CD4-positive, alpha-beta T cell (primary cell): ENCODE data around the gene ORM1. TPM values are rescaled to one million over a fixed set of nuclear protein-coding genes. Genes with fewer than 3 reads are reported as not detected.
A peak's percentile ranks its signal among the peaks of the same experiment; 100 is the strongest.
"Not testable (repeated sequence)": the region's sequence is repeated elsewhere in the genome, so short reads cannot be mapped to it uniquely, and the experiment has no call there.

ENCODE experiments used
- ATAC-seq: fragments of 200-7000 bp; cut with Tn5 transposase; one replicate; pipeline ENCODE4 v1.10.0; 2022; ENCODE audit warnings: mild to moderate bottlenecking; ENCODE audit not compliant: poor library complexity
- CTCF ChIA-PET: fragments of 350-600 bp; sonication (Branson Sonifier 250); formaldehyde crosslinking; loops from one replicate; lab custom pipeline; 2021; ENCODE audit warnings: antibody characterized with exemption, inconsistent platforms; lab: Charles Lee
- POLR2A ChIA-PET: fragments of 350-600 bp; sonication (Branson Sonifier 250); formaldehyde crosslinking; loops from one replicate; lab custom pipeline; 2021; ENCODE audit warnings: antibody characterized with exemption, inconsistent platforms; lab: Charles Lee
- DNase-seq, 14 experiments: peaks; one replicate each; pipeline ENCODE4 v3.0.0-alpha.2; 2013 to 2020; ENCODE audit warnings: mixed read lengths in 2 of 14
- H3K27ac ChIP-seq, 2 donors: one replicate each; pipeline versions ENCODE4 v1.5.1 to v1.7.0; 2013; ENCODE audit warnings: low read length in 2 of 2, low read depth in 1 of 2, mild to moderate bottlenecking in 1 of 2
- H3K27me3 ChIP-seq, 2 experiments: 1 replicate in 1 of 2; 2 replicates in 1 of 2; pipeline versions ENCODE4 v1.6.1 to v1.7.0; 2013; ENCODE audit warnings: low read length in 2 of 2, control low read depth in 1 of 2, mild to moderate bottlenecking in 1 of 2, moderate library complexity in 1 of 2; ENCODE audit not compliant: insufficient read depth in 2 of 2, control insufficient read depth in 1 of 2
- H3K36me3 ChIP-seq: one replicate; pipeline ENCODE4 v1.6.1; 2013; ENCODE audit warnings: low read length, control low read depth; ENCODE audit not compliant: insufficient read depth
- H3K4me1 ChIP-seq: one replicate; pipeline ENCODE4 v1.6.1; 2013; ENCODE audit warnings: low read length, control low read depth; ENCODE audit not compliant: insufficient read depth
- H3K4me3 ChIP-seq: one replicate; pipeline ENCODE4 v1.5.1; 2013; ENCODE audit warnings: mild to moderate bottlenecking, low read length, moderate library complexity
- H3K9me3 ChIP-seq, 2 experiments: 1 replicate in 1 of 2; 2 replicates in 1 of 2; pipeline versions ENCODE4 v1.6.1 to v1.7.0; 2013; ENCODE audit warnings: low read length in 2 of 2, mild to moderate bottlenecking in 2 of 2, control low read depth in 1 of 2, moderate library complexity in 1 of 2; ENCODE audit not compliant: control insufficient read depth in 1 of 2, insufficient read depth in 1 of 2
- H3K27ac Mint-ChIP-seq: one replicate; pipeline ENCODE4 v1.8.0; 2020; ENCODE audit warnings: mixed read lengths
- H3K27me3 Mint-ChIP-seq: one replicate; pipeline ENCODE4 v1.8.0; 2021; ENCODE audit warnings: mixed read lengths
- H3K36me3 Mint-ChIP-seq: one replicate; pipeline ENCODE4 v1.8.0; 2021; ENCODE audit warnings: low read depth, mixed read lengths
- H3K4me1 Mint-ChIP-seq: one replicate; pipeline ENCODE4 v1.8.0; 2021; ENCODE audit warnings: low read depth, mixed read lengths
- H3K4me3 Mint-ChIP-seq: one replicate; pipeline ENCODE4 v1.8.0; 2020; ENCODE audit warnings: mild to moderate bottlenecking, mixed read lengths
- H3K9me3 Mint-ChIP-seq: one replicate; pipeline ENCODE4 v1.8.0; 2020; ENCODE audit warnings: mixed read lengths
- CTCF ChIP-seq: fragments of 200-600 bp; IDR thresholded peaks from one replicate; pipeline ENCODE4 v1.8.0; 2022; ENCODE audit warnings: antibody characterized with exemption, mild to moderate bottlenecking
- intact Hi-C, 2 experiments: fragments of 100-400 bp; cut with DNase I in 1 of 2; cut with micrococcal nuclease in 1 of 2; formaldehyde crosslinking; loops; one replicate each; pipeline versions ENCODE4 v1.15.1 to v1.9.0; 2023 to 2025; cut with DNase I, micrococcal nuclease
- total RNA-seq, 174 experiments: library from RNA in 2 of 174; stranded (reverse) in 2 of 174; gene quantifications; one replicate each; pipeline ENCODE4 v1.2.3 and lab custom pipeline; 2021 to 2026

The ORM1 gene
- total RNA-seq, 2 experiments from 2014 or later = not detected

GRCh38 chr9:114330636-114331035 is 7.7 kb downstream of the ORM1 start:
- Mint-ChIP-seq H3K27ac (peak overlapping the region; percentile 68), H3K27me3 (no peaks in the 10 kb centered on the region), H3K4me1 (peaks cover 19% of the 10 kb centered on the region), H3K9me3 (no peaks in the 10 kb centered on the region), H3K36me3 (peaks cover 9% of the 10 kb centered on the region), H3K4me3 (no peak overlapping the region)
- CTCF ChIA-PET = no interaction called here
- H3K27ac ChIP-seq = no peak overlapping the region
- POLR2A ChIA-PET = interaction anchor here (0.8 to 1.8 kb wide), 2 partner anchors 55 to 57 kb away, joined by 3 to 5 read pairs; partner anchors contain the start of gene AKNA
- no peak for TF ChIP-seq CTCF
- ATAC-seq (no peak), DNase-seq (no peak)
- intact Hi-C loops = no loop called here
- H3K4me1 ChIP-seq = peaks cover 9% of the 10 kb centered on the region
- H3K36me3 ChIP-seq = peaks cover 11% of the 10 kb centered on the region
- no peak overlapping the region for H3K4me3 ChIP-seq
- H3K9me3 ChIP-seq = peaks cover 0 to 5% of the 10 kb centered on the region in 2 experiments
- H3K27me3 ChIP-seq = no peaks in the 10 kb centered on the region

DNA sequence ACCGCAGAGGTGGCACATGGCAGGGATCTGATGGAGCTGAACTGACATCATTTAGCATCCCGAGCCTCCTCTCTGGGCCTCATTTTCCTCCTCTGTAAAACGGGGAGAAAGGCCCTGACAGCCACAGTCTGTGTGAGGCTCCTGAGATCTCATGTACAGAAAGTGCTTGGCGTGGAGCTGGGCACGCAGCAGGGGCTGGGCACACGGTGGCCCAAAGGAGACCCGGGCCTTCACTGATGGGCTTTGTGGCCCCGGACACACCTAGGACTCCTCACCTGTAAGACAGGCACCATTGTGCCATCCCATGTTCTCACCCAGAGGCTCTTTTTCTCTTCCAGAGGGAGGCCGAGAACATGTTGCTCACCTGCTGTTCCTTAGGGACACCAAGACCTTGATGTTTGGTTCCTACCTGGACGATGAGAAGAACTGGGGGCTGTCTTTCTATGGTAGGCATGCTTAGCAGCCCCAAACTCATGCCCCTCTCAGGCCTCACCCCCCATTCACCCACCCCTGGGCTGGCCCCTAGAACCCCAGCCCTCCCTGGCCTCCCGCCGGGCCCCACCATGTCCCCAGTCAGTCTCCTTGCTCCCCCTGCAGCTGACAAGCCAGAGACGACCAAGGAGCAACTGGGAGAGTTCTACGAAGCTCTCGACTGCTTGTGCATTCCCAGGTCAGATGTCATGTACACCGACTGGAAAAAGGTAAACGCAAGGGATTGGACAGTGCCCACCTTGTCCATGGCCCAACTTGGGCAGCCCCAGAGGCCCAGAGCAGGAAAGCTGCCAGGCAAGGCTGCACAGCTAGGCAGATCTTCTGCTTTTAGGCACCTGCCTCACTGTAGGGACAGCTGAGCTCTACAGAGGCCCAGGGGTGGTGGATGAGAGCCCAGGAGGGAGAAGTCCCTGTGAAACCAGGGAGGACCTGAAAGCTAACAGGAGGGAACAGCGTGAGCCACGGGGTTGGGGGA is 8.6 kb downstream of the ORM1 start:
- POLR2A ChIA-PET = interaction anchor here (0.8 to 1.8 kb wide), 3 partner anchors 54 to 56 kb away, joined by 3 to 5 read pairs (median 5); partner anchors contain the start of gene AKNA
- CTCF ChIA-PET = not testable (repeated sequence)

GRCh38 chr9:114332474-114333040 is 9.7 kb downstream of the ORM1 start:
- H3K27me3 Mint-ChIP-seq, H3K27me3 ChIP-seq, intact Hi-C loops, CTCF ChIA-PET, H3K9me3 Mint-ChIP-seq, H3K4me3 ChIP-seq, H3K4me1 ChIP-seq, H3K4me3 Mint-ChIP-seq, H3K9me3 ChIP-seq, DNase-seq: not testable (repeated sequence)
- H3K4me1 Mint-ChIP-seq = peaks cover 19% of the 10 kb centered on the region
- peak overlapping the region; percentile 83 for H3K27ac Mint-ChIP-seq
- ATAC-seq = peak; percentile 20
- POLR2A ChIA-PET = interaction anchor here (1.4 kb wide), 1 partner anchor 53 kb away, joined by 5 read pairs; no protein-coding TSS in a partner anchor
- peaks cover 28% of the 10 kb centered on the region for H3K36me3 Mint-ChIP-seq
- H3K27ac ChIP-seq = peak overlapping the region in 1 of 2 donors; percentile 10
- peaks cover 30% of the 10 kb centered on the region for H3K36me3 ChIP-seq

More for the DNA sequence above, 8.6 kb downstream of the ORM1 start:
- ATAC-seq, H3K4me3 Mint-ChIP-seq, DNase-seq, H3K9me3 ChIP-seq, H3K4me1 ChIP-seq, H3K4me3 ChIP-seq, H3K27me3 ChIP-seq, H3K9me3 Mint-ChIP-seq, H3K27me3 Mint-ChIP-seq, intact Hi-C loops: not testable (repeated sequence)
- H3K4me1 Mint-ChIP-seq = peaks cover 19% of the 10 kb centered on the region
- H3K27ac Mint-ChIP-seq = peak overlapping the region; percentile 68
- H3K36me3 Mint-ChIP-seq = peaks cover 17% of the 10 kb centered on the region
- Histone ChIP-seq H3K36me3 (peaks cover 20% of the 10 kb centered on the region), H3K27ac (peak overlapping the region in 1 of 2 donors; percentile 29)

DNA sequence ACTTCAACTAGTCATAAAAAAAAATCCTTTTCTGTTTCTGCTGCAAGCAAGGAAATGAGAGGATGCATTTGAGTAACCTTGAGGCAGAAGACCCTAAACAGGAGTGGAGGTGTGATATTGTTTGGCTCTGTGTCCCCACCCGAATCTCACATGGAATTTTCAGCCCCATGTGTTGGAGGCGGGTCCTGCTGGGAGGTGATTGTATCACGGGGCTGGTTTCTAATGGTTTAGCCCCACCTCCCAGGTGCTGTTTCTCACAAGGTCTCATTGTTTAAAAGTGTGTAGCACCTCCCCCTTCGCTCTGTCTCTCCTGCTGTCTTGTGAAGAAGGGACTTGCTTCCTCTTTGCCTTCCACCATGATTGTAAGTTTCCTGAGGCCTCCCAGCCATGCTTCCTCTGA is 10.8 kb downstream of the ORM1 start:
- POLR2A ChIA-PET, H3K27ac Mint-ChIP-seq, H3K27me3 Mint-ChIP-seq, intact Hi-C loops, H3K9me3 ChIP-seq, H3K27me3 ChIP-seq, H3K27ac ChIP-seq, DNase-seq, ATAC-seq, H3K4me3 ChIP-seq, CTCF ChIA-PET, H3K9me3 Mint-ChIP-seq, H3K4me3 Mint-ChIP-seq: not testable (repeated sequence)
- Histone ChIP-seq H3K36me3 (peaks cover 41% of the 10 kb centered on the region), H3K4me1 (peaks cover 14% of the 10 kb centered on the region)
- H3K4me1 Mint-ChIP-seq = peaks cover 19% of the 10 kb centered on the region
- peaks cover 39% of the 10 kb centered on the region for H3K36me3 Mint-ChIP-seq
